Choroid plexus epithelial cell (primary cell): ENCODE data around the gene TBC1D22A.

ENCODE experiments used
- DNase-seq: peaks from one replicate; pipeline ENCODE4 v3.0.0-alpha.2; 2010; ENCODE audit warnings: low read depth
- H3K4me3 ChIP-seq: 2 replicates; pipeline ENCODE4 v1.5.1; 2011; ENCODE audit warnings: low read depth, mild to moderate bottlenecking, control low read depth, low read length, moderate library complexity
- CTCF ChIP-seq: conservative IDR thresholded peaks from 2 replicates; pipeline ENCODE4 v1.5.1; 2011; ENCODE audit warnings: low read depth, mild to moderate bottlenecking, control low read depth, inconsistent platforms, low read length, moderate library complexity

Gene TBC1D22A

GRCh38 chr22:47100646-47101200 lies 338.3 kb downstream of the TBC1D22A start:
- no peak for TF ChIP-seq CTCF
- H3K4me3 ChIP-seq: no peak overlapping the region
- DNase-seq: no peak

DNA sequence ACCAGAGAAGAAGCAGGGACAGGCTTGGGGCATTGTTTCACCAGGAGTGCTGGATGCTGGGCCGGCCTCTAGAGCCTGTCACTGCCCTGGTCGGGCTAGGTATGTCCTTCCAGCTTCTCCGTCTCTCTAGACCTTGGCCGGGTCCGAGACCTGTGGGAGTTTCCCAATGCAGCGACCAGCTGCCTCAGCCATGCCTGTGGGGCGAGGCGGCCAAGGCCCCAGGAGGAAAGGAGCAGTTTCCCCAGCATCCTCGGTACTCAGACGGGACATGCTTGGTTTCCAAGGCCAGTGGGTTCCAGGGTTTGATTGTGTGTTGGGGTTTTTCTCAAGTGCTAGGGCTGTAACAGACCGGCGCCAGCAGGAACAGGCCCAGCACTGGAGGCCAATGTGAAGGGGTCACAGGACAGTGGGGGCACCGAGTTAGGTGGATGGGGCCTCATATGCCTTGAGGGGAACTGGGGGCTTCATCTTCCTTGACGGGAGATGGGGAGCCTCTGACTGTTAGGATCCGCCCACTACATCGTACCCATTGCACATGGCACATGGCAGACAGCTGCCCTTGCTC lies 339.0 kb downstream of the TBC1D22A start:
- no peak for DNase-seq
- no peak for TF ChIP-seq CTCF
- H3K4me3 ChIP-seq: no peak overlapping the region

- no peak for TF ChIP-seq CTCF
- DNase-seq: no peak
- H3K4me3 ChIP-seq: no peak overlapping the region
Measured at GRCh38 chr22:47102081-47102480, 339.6 kb downstream of the TBC1D22A start.

DNA sequence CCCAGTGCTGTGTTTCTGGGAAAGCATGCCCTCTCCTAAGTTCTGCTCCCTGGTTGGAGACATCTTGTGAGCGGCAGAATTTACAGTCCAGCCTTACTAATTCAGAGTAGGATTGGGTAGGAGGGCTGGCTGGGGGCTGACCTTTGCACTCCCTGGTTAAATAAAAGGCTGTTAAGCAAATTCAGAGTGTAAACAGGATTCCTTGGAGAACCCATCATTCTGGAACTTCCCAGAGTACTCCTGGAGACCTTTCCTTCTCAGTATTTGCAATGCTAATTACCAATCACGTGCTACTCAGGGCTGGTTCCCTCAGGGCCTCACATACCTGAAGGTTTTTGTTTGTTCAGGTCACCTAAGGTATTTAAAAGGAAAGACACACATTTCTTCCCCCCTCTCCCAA lies 340.2 kb downstream of the TBC1D22A start:
- TF ChIP-seq CTCF: no peak
- no peak for DNase-seq
- H3K4me3 ChIP-seq: no peak overlapping the region

- TF ChIP-seq CTCF: no peak
- DNase-seq: no peak
- no peak overlapping the region for H3K4me3 ChIP-seq
Measured at GRCh38 chr22:47105085-47105484, 342.6 kb downstream of the TBC1D22A start.

GRCh38 chr22:47106806-47107205 lies 344.4 kb downstream of the TBC1D22A start:
- no peak for DNase-seq
- no peak overlapping the region for H3K4me3 ChIP-seq
- TF ChIP-seq CTCF: no peak

DNA sequence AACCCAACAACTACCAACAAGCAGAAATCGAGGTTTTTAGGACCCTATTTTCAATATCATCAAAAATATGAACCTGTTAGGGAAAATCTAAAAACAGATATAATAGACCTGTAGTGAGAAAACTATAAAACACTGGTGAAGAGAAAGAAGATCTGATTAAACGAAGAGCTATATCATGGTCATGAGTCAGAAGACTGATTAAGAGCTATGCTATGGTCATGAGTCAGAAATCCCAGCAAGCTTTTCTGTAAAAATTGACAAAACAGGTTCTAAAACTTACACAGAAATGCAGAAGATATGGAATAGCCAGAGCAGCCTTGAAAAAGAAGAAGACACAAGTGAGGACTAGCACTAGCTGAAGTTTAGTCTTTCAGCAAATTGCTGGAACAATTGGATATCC lies 345.0 kb downstream of the TBC1D22A start:
- no peak overlapping the region for H3K4me3 ChIP-seq
- no peak for TF ChIP-seq CTCF
- DNase-seq: peak; percentile 88
